HG02840 (cell line): ENCODE measurements around the gene QRICH1.

Source experiments
- ATAC-seq: cut with Tn5 transposase; IDR thresholded peaks from one replicate; pipeline ENCODE4 v1.9.1; 2021; ENCODE audit warnings: mild to moderate bottlenecking, moderate library complexity, moderate number of reproducible peaks; ENCODE audit not compliant: unreplicated experiment, low FRiP score

QRICH1 gene

GRCh38 chr3:49120438-49121131 lies 26.7 kb upstream of the QRICH1 start, which contains the start of gene USP19:
USP19 (minus strand) TSS chr3:49120823; CDS start chr3:49119145, 1,678 bp downstream.
- peak; percentile 81 for ATAC-seq

GRCh38 chr3:49120096-49120437 lies 26.2 kb upstream of the QRICH1 start:
- peak; percentile 2 for ATAC-seq

GRCh38 chr3:49119439-49119838 lies 25.6 kb upstream of the QRICH1 start:
- no peak for ATAC-seq

GRCh38 chr3:49119036-49119435 lies 25.2 kb upstream of the QRICH1 start:
- no peak for ATAC-seq

GRCh38 chr3:49112262-49112661 lies 18.4 kb upstream of the QRICH1 start:
- no peak for ATAC-seq

GRCh38 chr3:49111347-49111746 lies 17.5 kb upstream of the QRICH1 start:
- ATAC-seq, result no peak

GRCh38 chr3:49110780-49111179 lies 16.9 kb upstream of the QRICH1 start:
- ATAC-seq, result no peak

GRCh38 chr3:49108346-49108745 lies 14.5 kb upstream of the QRICH1 start:
- no peak for ATAC-seq

GRCh38 chr3:49104427-49105291 lies 10.8 kb upstream of the QRICH1 start, which contains the start of gene QARS1:
QARS1 (minus strand) TSS chr3:49104757; CDS start chr3:49104733, 24 bp downstream.
- peak; percentile 85 for ATAC-seq

- no peak for ATAC-seq
Measured at GRCh38 chr3:49104052-49104426, 10.2 kb upstream of the QRICH1 start.

- ATAC-seq, result no peak
Measured at GRCh38 chr3:49100046-49100615, 6.3 kb upstream of the QRICH1 start.

- ATAC-seq, result no peak
Measured at GRCh38 chr3:49098910-49099630, 5.2 kb upstream of the QRICH1 start.

GRCh38 chr3:49098429-49098828 lies 4.6 kb upstream of the QRICH1 start:
- no peak for ATAC-seq

- ATAC-seq, result peak; percentile 40
Measured at GRCh38 chr3:49092938-49093852, 676 bp downstream of the QRICH1 start.

- ATAC-seq, result no peak
Measured at GRCh38 chr3:49081429-49081828, 12.4 kb downstream of the QRICH1 start.

- ATAC-seq, result no peak
Measured at GRCh38 chr3:49079270-49079669, 14.6 kb downstream of the QRICH1 start.

- no peak for ATAC-seq
Measured at GRCh38 chr3:49076646-49077045, 17.2 kb downstream of the QRICH1 start.

- ATAC-seq, result no peak
Measured at GRCh38 chr3:49076116-49076515, 17.8 kb downstream of the QRICH1 start.

- no peak for ATAC-seq
Measured at GRCh38 chr3:49058011-49058410, 35.9 kb downstream of the QRICH1 start.

GRCh38 chr3:49057268-49057667 lies 36.6 kb downstream of the QRICH1 start:
- no peak for ATAC-seq
